ENCODE measurements around the gene GP2.

DNA sequence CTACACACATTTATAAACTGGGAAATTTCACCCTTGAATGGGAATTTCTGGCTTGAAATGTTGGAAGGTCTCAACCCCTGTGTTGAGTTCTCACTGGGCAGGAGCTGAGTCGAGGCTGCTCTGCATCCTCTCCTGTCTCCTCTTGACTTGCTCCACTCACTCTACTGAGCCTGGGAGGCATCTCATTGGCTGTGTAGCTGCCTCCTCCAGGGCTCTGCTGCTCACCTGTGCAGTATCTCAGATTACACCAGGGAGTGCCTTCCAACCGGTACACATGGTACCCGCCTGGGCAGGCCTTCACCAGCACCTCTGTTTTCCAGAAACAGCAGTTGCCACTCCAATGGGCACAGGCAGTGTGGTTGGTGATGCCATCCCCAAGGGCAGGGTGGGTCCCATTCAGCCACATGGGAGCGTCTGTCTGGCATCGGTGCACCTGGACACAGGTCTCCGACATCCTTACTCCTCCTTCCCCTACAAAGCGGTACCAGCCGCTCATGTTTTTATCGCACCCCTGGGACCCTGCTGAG is 3.7 kb downstream of the GP2 start:
- TF ChIP-seq, protein P1, sequence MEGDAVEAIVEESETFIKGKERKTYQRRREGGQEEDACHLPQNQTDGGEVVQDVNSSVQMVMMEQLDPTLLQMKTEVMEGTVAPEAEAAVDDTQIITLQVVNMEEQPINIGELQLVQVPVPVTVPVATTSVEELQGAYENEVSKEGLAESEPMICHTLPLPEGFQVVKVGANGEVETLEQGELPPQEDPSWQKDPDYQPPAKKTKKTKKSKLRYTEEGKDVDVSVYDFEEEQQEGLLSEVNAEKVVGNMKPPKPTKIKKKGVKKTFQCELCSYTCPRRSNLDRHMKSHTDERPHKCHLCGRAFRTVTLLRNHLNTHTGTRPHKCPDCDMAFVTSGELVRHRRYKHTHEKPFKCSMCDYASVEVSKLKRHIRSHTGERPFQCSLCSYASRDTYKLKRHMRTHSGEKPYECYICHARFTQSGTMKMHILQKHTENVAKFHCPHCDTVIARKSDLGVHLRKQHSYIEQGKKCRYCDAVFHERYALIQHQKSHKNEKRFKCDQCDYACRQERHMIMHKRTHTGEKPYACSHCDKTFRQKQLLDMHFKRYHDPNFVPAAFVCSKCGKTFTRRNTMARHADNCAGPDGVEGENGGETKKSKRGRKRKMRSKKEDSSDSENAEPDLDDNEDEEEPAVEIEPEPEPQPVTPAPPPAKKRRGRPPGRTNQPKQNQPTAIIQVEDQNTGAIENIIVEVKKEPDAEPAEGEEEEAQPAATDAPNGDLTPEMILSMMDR (IDR thresholded peaks at IDR 0.05), result no peak
- no peak for TF ChIP-seq POLR2A (IDR thresholded peaks at IDR 0.05)

Data from lower leg skin (tissue), 3 donors.